Epithelial cell of proximal tubule (primary cell): ENCODE measurements around the gene AGRN. TPM values are rescaled to one million over a fixed set of nuclear protein-coding genes. Genes with fewer than 3 reads are reported as not detected.
"Not testable (repeated sequence)": the region's sequence is repeated elsewhere in the genome, so short reads cannot be mapped to it uniquely, and the experiment has no call there.

ENCODE experiments used
- DNase-seq: peaks from one replicate; pipeline ENCODE4 v3.0.0-alpha.2; 2011; ENCODE audit warnings: low read depth
- H3K4me3 ChIP-seq: 2 replicates; pipeline ENCODE4 v1.5.1; 2011; ENCODE audit warnings: low read depth, mild to moderate bottlenecking, low read length
- CTCF ChIP-seq: conservative IDR thresholded peaks from 2 replicates; pipeline ENCODE4 v1.5.1; 2012; ENCODE audit warnings: low read depth, mild to moderate bottlenecking, low read length
- total RNA-seq: library from RNA; depleted of rRNA; stranded (reverse); fragments of >200 nt; gene quantifications from 2 replicates; pipeline ENCODE4 v1.2.3, GENCODE V29; 2015

AGRN gene
- total RNA-seq, 1 donor from 2014 or later: 462 TPM

- H3K4me3 ChIP-seq: no peak overlapping the region
- no peak for TF ChIP-seq CTCF
- no peak for DNase-seq
These were observed 14.1 kb upstream of the AGRN start for GRCh38 chr1:1005774-1006304.

- no peak for TF ChIP-seq CTCF
- DNase-seq: no peak
- no peak overlapping the region for H3K4me3 ChIP-seq
These were observed 13.4 kb upstream of the AGRN start for GRCh38 chr1:1006305-1007159.

GRCh38 chr1:1010131-1010530 is 9.8 kb upstream of the AGRN start:
- DNase-seq, H3K4me3 ChIP-seq: not testable (repeated sequence)

GRCh38 chr1:1011396-1011949 is 8.4 kb upstream of the AGRN start:
- TF ChIP-seq CTCF: no peak
- DNase-seq: no peak
- no peak overlapping the region for H3K4me3 ChIP-seq

- peak overlapping the region; percentile 79 for H3K4me3 ChIP-seq
- DNase-seq: not testable (repeated sequence)
These were observed 7.2 kb upstream of the AGRN start for GRCh38 chr1:1012736-1013104.

- DNase-seq: no peak
- TF ChIP-seq CTCF: no peak
- H3K4me3 ChIP-seq: peak within 1 kb of the TSS; percentile 79
These were observed 6.6 kb upstream of the AGRN start, which contains the start of gene ISG15 for GRCh38 chr1:1013105-1013921. ISG15 (plus strand) TSS chr1:1013497; CDS start chr1:1013574, 77 bp downstream.

- peak overlapping the region; percentile 79 for H3K4me3 ChIP-seq
- DNase-seq: no peak
- TF ChIP-seq CTCF: no peak
These were observed 5.8 kb upstream of the AGRN start for GRCh38 chr1:1013922-1014648.
